Measurements from ENCODE around the gene SNN. TPM values are rescaled to one million over a fixed set of nuclear protein-coding genes. Genes with fewer than 3 reads are reported as not detected.

SNN gene
- total RNA-seq (2022; extraction: Qiagen RNA extraction), result 21.7 to 26.6 TPM (median 24.3 TPM) in 5 replicates

DNA sequence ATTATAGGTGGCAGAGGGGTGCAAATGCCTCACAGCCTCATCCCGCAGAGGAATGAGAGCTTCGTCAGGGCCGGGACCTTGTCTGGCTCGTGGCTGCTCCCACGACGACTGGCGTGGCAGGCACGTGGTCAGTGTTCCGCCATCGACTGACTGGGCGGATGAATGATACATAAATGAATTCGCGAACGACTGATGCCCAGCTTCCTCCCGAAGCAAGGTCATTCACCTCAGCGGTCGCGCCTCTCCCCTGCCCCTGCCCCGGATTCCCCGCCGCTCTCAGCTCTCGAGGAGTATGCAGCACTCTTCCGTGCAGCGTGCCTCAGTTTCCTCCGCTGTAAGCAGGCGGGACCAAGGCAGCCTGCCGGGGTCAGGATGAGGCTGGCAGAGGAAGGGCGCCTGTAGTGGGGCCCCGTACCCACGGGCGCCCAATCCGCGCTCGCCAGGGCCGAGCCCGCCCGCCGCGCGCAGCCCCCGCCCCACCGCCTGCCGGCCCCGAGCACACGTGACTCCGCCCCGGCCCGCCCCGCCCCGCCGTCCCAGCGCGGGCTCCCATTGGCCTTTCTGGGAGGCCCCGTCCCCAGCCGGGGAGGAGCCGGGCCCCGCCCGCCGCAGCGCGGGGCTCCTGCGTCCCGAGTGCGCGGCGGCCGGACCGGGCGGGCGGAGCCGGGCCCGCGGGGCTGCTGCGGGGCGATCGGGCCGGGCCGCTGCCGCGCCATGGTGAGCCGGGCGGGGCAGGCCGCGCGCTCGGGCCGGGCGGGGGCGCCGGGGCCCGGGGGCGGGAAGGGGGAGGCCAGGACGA is at the start of gene SNN:
Gene SNN (plus strand): TSS at position 632 of the 799 bp plus-strand sequence. CDS start 7,605 bp downstream, outside the sequence.

Other genes starting within 250 kb of the SNN start
- 174 to 215 TPM (median 202 TPM) in 5 replicates for gene LITAF, start 81.5 kb upstream of the SNN start, total RNA-seq (2022; extraction: Qiagen RNA extraction)
- gene TXNDC11, start 74.4 kb downstream of the SNN start, total RNA-seq (2022; extraction: Qiagen RNA extraction), result 38.7 to 50.9 TPM (median 45.8 TPM) in 5 replicates
- gene ZC3H7A, start 128.8 kb downstream of the SNN start, total RNA-seq (2022; extraction: Qiagen RNA extraction), result 29.0 to 35.8 TPM (median 29.5 TPM) in 5 replicates
- 210 to 259 TPM (median 229 TPM) in 5 replicates for gene RSL1D1, start 183.1 kb downstream of the SNN start, total RNA-seq (2022; extraction: Qiagen RNA extraction)
- 193 to 211 TPM (median 204 TPM) in 5 replicates for gene GSPT1, start 247.5 kb downstream of the SNN start, total RNA-seq (2022; extraction: Qiagen RNA extraction)